AG10803 (cell line): ENCODE results near the gene NTN1.

ENCODE experiments used
- DNase-seq: peaks from one replicate; pipeline ENCODE4 v3.0.0; 2010; ENCODE audit warnings: low read depth
- H3K4me3 ChIP-seq: 2 replicates; pipeline ENCODE4 v1.5.1; 2011; ENCODE audit warnings: mild to moderate bottlenecking, low read length, control low read depth
- TF ChIP-seq, protein P1 (sequence below): conservative IDR thresholded peaks from 2 replicates; pipeline ENCODE4 v1.5.1; 2011; ENCODE audit warnings: mild to moderate bottlenecking, low read length, control low read depth, inconsistent platforms

The NTN1 gene

DNA sequence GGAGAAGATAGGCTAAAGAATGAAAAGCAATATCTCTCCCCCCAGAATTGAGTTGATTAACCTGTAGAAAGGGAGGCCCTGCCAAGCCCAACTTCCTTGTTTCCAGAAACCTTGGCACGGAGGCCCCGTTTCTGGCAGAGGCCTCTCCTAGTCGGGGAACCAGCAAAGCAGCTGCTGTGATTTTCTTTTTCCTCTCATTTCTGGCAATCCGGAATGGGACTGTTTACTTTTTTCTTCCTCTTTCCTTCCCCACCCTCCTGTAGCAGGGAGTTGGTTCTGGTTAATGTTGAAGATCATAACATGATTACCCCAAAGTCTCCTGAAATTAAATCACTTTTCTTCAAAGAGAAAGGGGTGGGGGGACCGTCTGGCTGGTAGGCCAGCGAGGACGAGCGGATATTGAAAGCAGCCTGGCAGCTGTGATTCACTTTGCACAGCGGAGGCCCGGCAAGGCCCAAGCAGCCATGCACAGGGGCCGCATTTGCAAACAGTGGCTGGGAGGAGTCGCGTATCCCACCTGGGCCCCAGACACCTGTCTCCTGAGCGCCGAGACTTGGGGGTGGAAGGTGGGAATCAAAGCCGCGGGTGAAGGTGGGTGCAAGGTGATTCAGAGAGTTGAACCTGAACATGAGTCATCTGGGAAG, 51.5 kb downstream of the NTN1 start:
- TF ChIP-seq, protein P1, sequence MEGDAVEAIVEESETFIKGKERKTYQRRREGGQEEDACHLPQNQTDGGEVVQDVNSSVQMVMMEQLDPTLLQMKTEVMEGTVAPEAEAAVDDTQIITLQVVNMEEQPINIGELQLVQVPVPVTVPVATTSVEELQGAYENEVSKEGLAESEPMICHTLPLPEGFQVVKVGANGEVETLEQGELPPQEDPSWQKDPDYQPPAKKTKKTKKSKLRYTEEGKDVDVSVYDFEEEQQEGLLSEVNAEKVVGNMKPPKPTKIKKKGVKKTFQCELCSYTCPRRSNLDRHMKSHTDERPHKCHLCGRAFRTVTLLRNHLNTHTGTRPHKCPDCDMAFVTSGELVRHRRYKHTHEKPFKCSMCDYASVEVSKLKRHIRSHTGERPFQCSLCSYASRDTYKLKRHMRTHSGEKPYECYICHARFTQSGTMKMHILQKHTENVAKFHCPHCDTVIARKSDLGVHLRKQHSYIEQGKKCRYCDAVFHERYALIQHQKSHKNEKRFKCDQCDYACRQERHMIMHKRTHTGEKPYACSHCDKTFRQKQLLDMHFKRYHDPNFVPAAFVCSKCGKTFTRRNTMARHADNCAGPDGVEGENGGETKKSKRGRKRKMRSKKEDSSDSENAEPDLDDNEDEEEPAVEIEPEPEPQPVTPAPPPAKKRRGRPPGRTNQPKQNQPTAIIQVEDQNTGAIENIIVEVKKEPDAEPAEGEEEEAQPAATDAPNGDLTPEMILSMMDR: no peak
- H3K4me3 ChIP-seq: no peak overlapping the region
- DNase-seq: peak; percentile 21

DNA sequence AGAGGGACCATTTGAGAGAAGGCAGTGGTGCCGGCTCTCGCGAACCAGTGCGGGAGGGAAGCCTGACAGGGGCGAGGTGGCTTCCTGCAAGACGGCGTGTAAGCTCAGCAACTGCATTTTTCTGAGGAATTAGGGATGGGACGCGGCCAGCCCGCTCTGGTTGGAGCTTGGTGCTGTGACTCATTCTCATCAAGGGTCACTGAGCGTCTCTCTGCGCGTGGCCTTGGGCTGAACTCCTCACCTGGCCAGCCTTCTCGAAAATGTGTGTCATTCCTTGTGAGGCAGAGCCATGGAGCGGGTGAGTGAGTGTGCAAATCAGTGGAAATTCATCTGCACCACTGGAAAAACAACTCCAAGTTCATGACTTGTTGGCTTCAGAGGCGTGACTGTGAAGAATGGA, 52.8 kb downstream of the NTN1 start:
- peak; percentile 20 for DNase-seq
- TF ChIP-seq, protein P1: no peak
- H3K4me3 ChIP-seq: no peak overlapping the region

DNA sequence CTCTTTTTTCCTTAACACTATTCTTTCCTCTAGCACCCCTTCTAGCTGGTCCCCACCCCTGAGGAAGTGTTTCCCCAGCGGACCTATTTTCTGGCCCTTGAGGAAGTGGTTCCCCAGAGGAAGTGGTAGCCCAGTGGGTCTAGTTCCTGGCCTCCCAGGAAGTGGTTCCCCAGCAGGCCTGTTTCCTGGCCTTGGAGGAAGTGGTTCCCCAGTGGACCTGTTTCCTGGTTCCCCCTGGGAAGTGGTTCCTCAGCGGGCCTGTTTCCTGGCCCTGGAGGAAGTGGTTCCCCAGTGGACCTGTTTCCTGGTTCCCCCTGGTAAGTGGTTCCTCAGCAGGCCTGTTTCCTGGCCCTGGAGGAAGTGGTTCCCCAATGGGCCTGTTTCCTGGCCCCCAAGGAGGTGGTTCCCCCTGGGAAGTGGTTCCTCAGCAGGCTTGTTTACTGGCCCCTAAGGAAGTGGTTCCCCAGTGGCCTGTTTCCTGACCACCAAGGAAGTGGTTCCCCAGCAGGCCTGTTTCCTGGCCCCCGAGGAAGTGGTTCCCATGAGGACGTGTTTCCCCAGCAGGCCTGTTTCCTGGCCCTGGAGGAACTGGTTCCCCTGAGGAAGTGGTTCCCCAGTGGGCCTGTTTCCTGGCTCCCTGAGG, 58.3 kb downstream of the NTN1 start:
- TF ChIP-seq, protein P1: no peak
- no peak overlapping the region for H3K4me3 ChIP-seq
- no peak for DNase-seq

DNA sequence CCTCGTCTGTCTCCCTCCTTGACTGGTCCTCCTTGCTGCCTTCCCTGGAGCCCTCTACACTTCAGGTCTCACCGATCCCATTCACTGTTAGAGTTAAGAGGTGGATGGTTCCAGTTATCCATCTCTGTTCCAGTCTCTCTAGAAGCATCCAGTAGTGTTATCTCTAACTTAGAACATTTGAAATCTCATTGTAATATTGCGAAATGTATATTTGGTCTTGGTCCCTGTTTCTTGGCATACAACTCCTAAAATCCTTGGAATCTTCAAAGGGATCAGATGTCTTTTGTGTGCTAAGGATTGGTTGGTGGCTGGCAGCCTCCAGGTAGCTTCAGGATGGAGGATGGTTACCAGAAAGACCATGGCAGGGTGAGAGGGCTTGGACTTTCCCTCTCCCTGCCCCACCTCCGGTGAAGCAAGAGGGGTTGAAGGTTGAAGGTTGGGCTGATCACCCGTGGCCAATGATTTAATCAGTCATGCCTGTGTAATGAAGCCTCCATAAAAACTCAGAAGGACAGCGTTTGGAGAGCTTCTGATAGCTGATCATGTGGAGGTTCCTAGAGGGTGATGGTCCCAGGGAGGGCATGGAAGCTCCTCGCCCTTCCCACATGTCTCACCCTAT, 59.1 kb downstream of the NTN1 start:
- TF ChIP-seq, protein P1: no peak
- no peak for DNase-seq
- H3K4me3 ChIP-seq: no peak overlapping the region

DNA sequence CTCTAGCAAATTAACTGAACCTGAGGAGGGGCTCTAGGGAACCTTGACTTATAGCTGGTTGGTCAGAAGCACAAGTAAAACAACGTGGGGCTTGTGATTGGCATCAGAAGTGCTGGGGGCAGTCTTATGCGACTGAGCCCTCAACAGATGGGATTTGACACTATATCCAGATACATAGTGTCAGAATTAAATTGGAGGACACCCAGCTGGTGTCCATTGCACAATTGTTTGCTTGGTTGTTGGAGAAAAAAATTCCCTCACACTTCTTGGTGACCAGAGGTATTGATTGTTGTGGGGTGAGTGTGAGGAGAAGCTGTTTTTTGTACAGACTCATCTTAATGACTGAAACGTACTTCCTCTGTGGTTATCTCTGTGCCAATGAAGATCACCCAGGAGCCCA, 59.7 kb downstream of the NTN1 start:
- TF ChIP-seq, protein P1: no peak
- no peak overlapping the region for H3K4me3 ChIP-seq
- no peak for DNase-seq

DNA sequence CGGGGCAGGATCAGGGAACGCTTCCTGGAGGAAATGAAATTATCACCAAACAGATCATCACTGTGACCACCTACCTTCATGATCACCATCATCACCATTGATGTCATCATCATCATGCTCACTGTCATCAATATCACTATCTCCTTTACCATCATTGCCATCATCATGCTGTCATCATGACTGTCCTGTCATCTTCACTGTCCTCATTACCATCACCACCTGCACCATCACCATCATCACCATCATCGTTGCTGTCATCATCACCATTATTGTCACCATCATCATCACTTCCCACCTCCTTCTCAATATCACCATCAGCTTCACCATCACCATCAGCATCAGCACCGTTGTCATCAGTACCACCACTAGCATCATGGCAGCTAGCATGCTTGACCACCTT, 65.3 kb downstream of the NTN1 start:
- H3K4me3 ChIP-seq: no peak overlapping the region
- DNase-seq: no peak
- TF ChIP-seq, protein P1: no peak

DNA sequence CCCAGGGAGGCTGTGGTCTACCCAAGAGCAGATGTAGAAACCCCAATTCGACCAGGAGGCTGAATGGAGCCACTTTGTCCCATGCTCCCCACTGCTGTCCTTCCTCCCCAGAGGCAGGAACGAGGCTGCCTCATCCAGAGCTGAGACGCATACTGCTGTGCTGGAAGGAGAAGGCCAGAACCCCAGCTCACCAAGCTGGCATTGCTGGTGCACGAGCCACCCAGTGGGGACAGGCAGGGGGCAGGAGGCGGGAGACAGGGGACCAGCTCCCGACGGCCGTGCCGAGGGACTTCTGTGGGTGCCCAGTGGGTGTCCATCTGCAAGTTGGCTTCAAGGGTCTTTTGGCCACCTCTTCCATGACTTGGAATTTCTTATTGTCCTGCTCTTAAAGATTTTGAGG, 66.6 kb downstream of the NTN1 start:
- no peak overlapping the region for H3K4me3 ChIP-seq
- TF ChIP-seq, protein P1: no peak
- DNase-seq: no peak
